ENCODE results near the gene LYAR.

DNA sequence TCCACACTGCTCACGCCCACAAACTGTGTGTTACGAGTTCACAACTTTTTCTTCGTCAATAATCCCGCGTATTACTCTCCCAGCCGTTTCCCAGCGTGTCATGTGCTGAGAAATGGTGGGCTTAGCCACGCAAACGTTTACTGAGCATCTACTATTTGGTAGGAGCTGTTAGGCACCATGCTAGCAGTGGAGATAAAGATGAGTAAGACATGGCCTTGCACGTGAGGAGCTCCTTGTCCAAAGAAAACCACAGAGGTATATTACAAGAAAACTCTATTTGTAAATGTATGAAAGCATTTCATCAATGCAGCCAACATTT, 41.1 kb downstream of the LYAR start:
- TF ChIP-seq, protein P1, sequence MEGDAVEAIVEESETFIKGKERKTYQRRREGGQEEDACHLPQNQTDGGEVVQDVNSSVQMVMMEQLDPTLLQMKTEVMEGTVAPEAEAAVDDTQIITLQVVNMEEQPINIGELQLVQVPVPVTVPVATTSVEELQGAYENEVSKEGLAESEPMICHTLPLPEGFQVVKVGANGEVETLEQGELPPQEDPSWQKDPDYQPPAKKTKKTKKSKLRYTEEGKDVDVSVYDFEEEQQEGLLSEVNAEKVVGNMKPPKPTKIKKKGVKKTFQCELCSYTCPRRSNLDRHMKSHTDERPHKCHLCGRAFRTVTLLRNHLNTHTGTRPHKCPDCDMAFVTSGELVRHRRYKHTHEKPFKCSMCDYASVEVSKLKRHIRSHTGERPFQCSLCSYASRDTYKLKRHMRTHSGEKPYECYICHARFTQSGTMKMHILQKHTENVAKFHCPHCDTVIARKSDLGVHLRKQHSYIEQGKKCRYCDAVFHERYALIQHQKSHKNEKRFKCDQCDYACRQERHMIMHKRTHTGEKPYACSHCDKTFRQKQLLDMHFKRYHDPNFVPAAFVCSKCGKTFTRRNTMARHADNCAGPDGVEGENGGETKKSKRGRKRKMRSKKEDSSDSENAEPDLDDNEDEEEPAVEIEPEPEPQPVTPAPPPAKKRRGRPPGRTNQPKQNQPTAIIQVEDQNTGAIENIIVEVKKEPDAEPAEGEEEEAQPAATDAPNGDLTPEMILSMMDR (IDR thresholded peaks at IDR 0.05 in 4 of 5, conservative IDR thresholded peaks at IDR 0.05 in 1 of 5), result no peak
- no peak for TF ChIP-seq POLR2A (IDR thresholded peaks at IDR 0.05)

Measured in gastrocnemius medialis (tissue), 4 donors.